Sciatic nerve (tissue), 2 donors: Measurements from ENCODE around the gene USP49. TPM values are rescaled to one million over a fixed set of nuclear protein-coding genes. Genes with fewer than 3 reads are reported as not detected.
"Not testable (repeated sequence)": the region's sequence is repeated elsewhere in the genome, so short reads cannot be mapped to it uniquely, and the experiment has no call there.

Experiments used
- ATAC-seq: fragments of 200-7000 bp; cut with Tn5 transposase; one replicate; pipeline ENCODE4 v1.9.1; 2020; ENCODE audit warnings: mild to moderate bottlenecking, moderate library complexity
- DNase-seq: peaks from one replicate; pipeline ENCODE4 v3.0.0-alpha.2; 2020; ENCODE audit warnings: low spot score
- intact Hi-C: fragments of 100-400 bp; cut with DNase I; formaldehyde crosslinking; loops from one replicate; pipeline ENCODE4 v1.14.2; 2022
- total RNA-seq: library from RNA; stranded (reverse); fragmentation: NEBNext Ultra II Directional; extraction: Animal tissue kit (Norgen Biotek cat#: 25700); gene quantifications from one replicate; pipeline ENCODE4 v1.2.1, GENCODE V29; 2021
- donor health status: DM: no; HTN: no; CAD: no.
- donor health status: DM: no; HTN: no; CAD: no.

USP49 gene
- total RNA-seq, 1 donor from 2014 or later: 6.4 TPM

GRCh38 chr6:41824571-41825569 is 70.3 kb downstream of the USP49 start:
- intact Hi-C loops: no loop called here
- no peak for ATAC-seq

DNA sequence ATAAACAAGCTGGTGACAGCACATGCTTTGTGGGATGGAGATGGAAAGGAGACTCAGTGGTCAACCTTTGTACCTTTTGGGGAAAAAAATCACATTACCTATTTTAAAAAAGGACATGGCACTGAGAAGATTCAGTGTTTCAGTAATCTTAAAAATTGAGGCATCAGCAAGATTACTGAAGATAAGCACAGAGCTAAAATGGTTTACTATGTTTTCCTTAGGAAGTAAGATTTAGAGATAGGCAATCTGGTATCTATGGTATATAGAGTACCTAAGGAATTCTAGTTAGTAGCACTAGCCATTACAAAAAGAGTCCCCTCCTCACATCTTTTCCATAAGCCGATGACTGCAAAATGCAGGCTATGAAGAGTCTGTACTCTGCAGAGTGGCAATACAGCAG is 72.0 kb downstream of the USP49 start:
- intact Hi-C loops: no loop called here
- DNase-seq (no peak), ATAC-seq (no peak)

More at GRCh38 chr6:41824571-41825569, 70.3 kb downstream of the USP49 start:
- no peak for DNase-seq

- intact Hi-C loops: no loop called here
These were observed 73.2 kb downstream of the USP49 start for GRCh38 chr6:41822021-41822420.

DNA sequence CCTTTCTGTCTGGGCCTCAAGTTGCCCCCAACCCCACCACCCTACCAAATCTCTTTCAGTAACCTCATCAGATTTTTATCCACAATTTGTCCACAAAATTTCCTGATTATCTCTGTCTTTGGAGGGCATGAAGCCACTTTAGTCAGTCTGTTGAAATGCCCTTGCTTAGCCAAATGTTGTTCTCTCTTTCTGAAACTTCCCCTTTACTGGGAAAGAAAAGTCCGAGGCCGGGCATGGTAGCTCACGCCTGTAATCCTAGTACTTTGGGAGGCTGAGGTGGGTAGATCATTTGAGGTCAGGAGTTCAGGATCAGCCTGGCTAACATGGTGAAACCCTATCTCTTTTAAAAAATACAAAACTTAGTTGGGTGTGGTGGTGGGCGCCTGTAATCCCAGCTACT is 73.9 kb downstream of the USP49 start:
- intact Hi-C loops: no loop called here
- no peak for DNase-seq
- no peak for ATAC-seq

More at GRCh38 chr6:41822021-41822420, 73.2 kb downstream of the USP49 start:
- ATAC-seq (no peak), DNase-seq (no peak)

GRCh38 chr6:41818271-41819054 is 76.7 kb downstream of the USP49 start:
- DNase-seq (no peak), ATAC-seq (no peak)
- intact Hi-C loops: no loop called here

- ATAC-seq: no peak
- DNase-seq: no peak
- intact Hi-C loops: no loop called here
These were observed 79.6 kb downstream of the USP49 start for GRCh38 chr6:41815587-41815986.

- ATAC-seq (no peak), DNase-seq (no peak)
- intact Hi-C loops: no loop called here
These were observed 80.5 kb downstream of the USP49 start for GRCh38 chr6:41814629-41815028.

- ATAC-seq (no peak), DNase-seq (no peak)
- intact Hi-C loops: no loop called here
These were observed 81.2 kb downstream of the USP49 start for GRCh38 chr6:41813956-41814355.

- no peak for DNase-seq
- ATAC-seq: no peak
- intact Hi-C loops: no loop called here
These were observed 81.7 kb downstream of the USP49 start for GRCh38 chr6:41813469-41813868.

DNA sequence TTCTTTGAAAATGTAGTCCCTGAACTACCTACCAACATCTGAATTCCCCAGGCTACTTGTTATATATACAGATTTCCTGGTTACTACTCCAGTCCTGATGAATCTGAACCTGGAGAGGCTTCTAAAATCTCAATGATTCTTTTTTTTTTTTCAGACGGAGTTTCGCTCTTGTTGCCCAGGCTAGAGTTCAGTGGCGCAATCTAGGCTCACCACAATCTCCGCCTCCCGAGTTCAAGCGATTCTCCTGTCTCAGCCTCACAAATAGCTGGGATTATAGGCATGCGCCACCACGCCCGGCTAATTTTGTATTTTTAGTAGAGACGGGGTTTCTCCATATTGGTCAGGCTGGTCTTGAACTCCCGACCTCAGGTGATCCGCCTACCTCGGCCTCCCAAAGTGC is 83.2 kb downstream of the USP49 start:
- DNase-seq, ATAC-seq, intact Hi-C loops: not testable (repeated sequence)

GRCh38 chr6:41811095-41811494 is 84.1 kb downstream of the USP49 start:
- intact Hi-C loops: no loop called here
- DNase-seq (no peak), ATAC-seq (no peak)

GRCh38 chr6:41805830-41806774 is 89.1 kb downstream of the USP49 start:
- intact Hi-C loops: no loop called here
- DNase-seq: no peak
- no peak for ATAC-seq

- intact Hi-C loops: no loop called here
- no peak for DNase-seq
- ATAC-seq: no peak
These were observed 93.8 kb downstream of the USP49 start for GRCh38 chr6:41801380-41801779.

DNA sequence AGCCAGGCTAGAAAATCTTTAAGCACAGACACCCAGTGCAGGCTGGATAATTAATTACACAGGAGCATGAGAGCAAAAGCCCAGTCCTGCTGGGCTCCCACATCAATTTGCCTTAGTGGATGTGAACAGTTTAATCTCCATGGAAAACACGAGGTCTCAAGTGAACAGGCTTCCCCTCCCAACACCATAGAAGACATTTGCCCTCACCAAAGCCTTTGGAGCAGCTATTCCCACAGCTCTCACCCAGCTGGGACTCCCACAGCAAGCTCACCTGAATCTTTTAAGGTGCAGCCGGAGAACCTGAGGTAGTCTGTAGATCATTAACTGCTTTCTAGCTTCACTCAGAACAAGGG is 95.6 kb downstream of the USP49 start:
- no peak for ATAC-seq
- DNase-seq: no peak
- intact Hi-C loops: no loop called here

DNA sequence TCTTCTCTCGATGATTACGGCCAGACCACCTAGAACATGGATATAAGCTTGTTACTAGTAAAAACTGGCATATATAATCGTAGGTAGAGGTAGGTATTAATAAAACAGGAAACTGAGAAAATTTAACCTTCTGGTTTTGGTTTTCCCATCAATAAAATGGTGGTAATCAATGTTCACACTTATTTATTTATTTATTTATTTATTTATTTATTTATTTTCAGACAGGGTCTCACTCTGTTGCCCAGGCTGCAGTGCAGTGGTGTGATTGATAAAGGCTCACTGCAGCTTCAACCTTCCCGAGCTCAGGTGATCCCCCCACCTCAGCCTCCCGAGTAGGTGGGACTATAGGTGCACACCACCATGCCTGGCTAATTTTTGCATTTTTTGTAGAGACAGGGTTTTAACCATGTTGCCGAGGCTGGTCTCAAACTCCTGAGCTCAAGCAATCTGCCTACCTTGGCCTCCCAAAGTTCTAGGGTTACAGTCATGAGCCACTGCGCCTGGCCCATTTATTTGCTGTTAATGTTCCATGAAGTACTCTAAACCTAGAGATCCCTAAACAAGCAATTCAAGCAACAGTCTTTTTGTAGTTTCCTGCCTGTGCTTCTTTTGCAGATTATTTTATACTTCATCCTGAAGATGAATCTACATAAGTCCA is 96.1 kb downstream of the USP49 start:
- ATAC-seq (no peak), DNase-seq (no peak)
- intact Hi-C loops: no loop called here

DNA sequence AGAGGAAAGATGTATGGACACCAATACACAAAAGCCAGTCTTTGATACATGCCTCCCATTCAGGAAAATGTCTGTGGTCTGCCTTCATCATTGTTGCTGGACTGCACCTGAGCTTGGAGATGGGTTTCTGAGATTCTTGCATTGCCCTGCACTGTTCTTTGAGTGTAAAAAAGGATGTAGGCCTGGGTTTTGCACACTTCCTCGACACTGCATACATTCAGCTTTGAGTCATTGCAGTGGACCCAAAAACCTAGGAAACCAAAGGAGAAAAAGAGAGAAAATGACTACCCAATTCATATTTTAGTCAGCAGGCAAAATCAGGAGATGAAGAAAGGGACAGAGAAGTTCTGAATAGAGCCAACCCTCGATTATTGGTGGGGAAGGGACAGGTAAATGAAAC is 98.7 kb downstream of the USP49 start:
- no peak for DNase-seq
- no peak for ATAC-seq
- intact Hi-C loops: no loop called here

DNA sequence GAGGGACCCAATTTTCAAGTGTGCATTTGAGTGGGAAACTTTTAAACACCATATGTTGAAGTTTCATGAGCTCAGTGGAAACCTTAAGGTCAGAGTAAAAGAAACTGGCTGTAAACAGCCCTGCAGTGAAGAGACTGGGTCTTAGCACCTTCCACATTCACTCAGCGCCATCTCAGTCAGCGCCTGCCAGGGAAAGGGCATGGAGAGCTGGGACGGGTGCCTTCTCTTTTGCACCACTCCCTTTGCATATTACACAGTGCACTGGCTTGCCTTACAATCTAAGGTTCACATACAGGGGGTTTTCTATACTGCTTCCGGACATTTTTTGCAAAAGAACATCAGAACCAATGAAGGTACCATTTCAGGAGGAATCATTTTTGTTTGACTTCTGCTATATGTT is 103.2 kb downstream of the USP49 start:
- no peak for ATAC-seq
- intact Hi-C loops: no loop called here
- DNase-seq: no peak

DNA sequence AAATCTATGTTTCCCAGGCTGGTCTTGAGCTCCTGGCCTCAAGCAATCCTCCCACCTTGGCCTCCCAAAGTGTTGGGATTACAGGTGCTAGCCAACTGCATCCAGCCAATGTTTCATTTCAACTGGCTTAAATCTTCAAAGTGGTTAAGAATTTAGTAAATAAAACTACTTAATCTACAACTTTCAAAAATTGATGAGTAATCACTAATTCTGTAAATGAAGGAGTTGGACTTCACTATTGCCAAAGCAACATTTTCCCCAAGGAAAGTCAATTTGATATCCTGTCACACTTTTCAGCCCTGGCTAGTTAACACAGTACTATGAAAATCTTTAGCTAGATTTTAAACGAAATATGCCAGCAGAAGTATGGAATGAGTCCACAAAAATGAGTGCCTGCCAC is 103.9 kb downstream of the USP49 start:
- no peak for DNase-seq
- ATAC-seq: no peak
- intact Hi-C loops: no loop called here

GRCh38 chr6:41790045-41790444 is 105.1 kb downstream of the USP49 start:
- intact Hi-C loops: no loop called here
- no peak for ATAC-seq

More at GRCh38 chr6:41790045-41790444, 105.1 kb downstream of the USP49 start:
- no peak for DNase-seq
